Activated T-cell treated with anti-CD3 and anti-CD28 coated beads, Interleukin-2, amount 50 U/mL, for 24 hours (primary cell): ENCODE measurements around the gene BMERB1.
A peak's percentile ranks its signal among the peaks of the same experiment; 100 is the strongest.
"Not testable (repeated sequence)": the region's sequence is repeated elsewhere in the genome, so short reads cannot be mapped to it uniquely, and the experiment has no call there.

Source experiments
- DNase-seq: peaks from one replicate; pipeline ENCODE4 v3.0.0-alpha.2; 2020
- H3K27ac Mint-ChIP-seq: 2 replicates; pipeline ENCODE4 v1.8.0; 2020; ENCODE audit warnings: mild to moderate bottlenecking, mixed read lengths
- H3K27me3 Mint-ChIP-seq: 2 replicates; pipeline ENCODE4 v1.8.0; 2020; ENCODE audit warnings: mixed read lengths
- H3K36me3 Mint-ChIP-seq: 2 replicates; pipeline ENCODE4 v1.8.0; 2020; ENCODE audit warnings: low read depth, mixed read lengths
- H3K4me1 Mint-ChIP-seq: 2 replicates; pipeline ENCODE4 v1.8.0; 2020; ENCODE audit warnings: low read depth, mixed read lengths
- H3K4me3 Mint-ChIP-seq: 2 replicates; pipeline ENCODE4 v1.8.0; 2020; ENCODE audit warnings: mild to moderate bottlenecking, moderate library complexity, mixed read lengths
- H3K9me3 Mint-ChIP-seq: 2 replicates; pipeline ENCODE4 v1.8.0; 2020; ENCODE audit warnings: mixed read lengths

Gene BMERB1

GRCh38 chr16:15547072-15547767, 112.8 kb downstream of the BMERB1 start:
- not testable (repeated sequence) for H3K9me3 Mint-ChIP-seq, H3K27me3 Mint-ChIP-seq, H3K27ac Mint-ChIP-seq, H3K4me3 Mint-ChIP-seq, H3K36me3 Mint-ChIP-seq, DNase-seq
- peaks cover 17% of the 10 kb centered on the region for H3K4me1 Mint-ChIP-seq

- Mint-ChIP-seq H3K27ac (no peak overlapping the region), H3K27me3 (no peaks in the 10 kb centered on the region), H3K4me1 (peaks cover 22% of the 10 kb centered on the region), H3K4me3 (no peak overlapping the region), H3K9me3 (no peaks in the 10 kb centered on the region), H3K36me3 (no peaks in the 10 kb centered on the region)
- no peak for DNase-seq
Measured at GRCh38 chr16:15547768-15548096, 113.3 kb downstream of the BMERB1 start.

DNA sequence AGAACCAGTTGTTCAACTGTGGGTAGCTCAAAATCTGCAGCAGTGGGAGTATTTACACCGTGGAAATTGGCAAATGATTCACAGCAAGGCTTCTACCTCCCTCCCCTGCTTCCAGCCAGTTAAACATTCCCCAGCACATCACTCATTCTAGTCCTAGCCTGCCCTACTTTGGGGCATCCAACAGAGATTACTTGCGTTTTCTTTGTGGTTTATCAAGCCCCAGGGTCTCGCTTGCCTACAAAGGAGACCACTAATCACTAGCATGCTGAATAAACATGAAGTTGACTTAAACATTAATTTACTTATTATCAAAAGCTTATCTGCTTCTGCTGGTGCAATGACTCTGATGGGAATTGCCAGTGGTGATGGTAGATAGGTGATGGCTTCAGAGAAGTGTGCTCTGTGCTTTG, 114.1 kb downstream of the BMERB1 start:
- Mint-ChIP-seq H3K4me3 (no peak overlapping the region), H3K27me3 (no peaks in the 10 kb centered on the region), H3K36me3 (no peaks in the 10 kb centered on the region), H3K27ac (no peak overlapping the region), H3K4me1 (peaks cover 30% of the 10 kb centered on the region), H3K9me3 (no peaks in the 10 kb centered on the region)
- DNase-seq, result no peak

GRCh38 chr16:15552507-15552906, 118.1 kb downstream of the BMERB1 start:
- no peaks in the 10 kb centered on the region for H3K36me3 Mint-ChIP-seq
- H3K27me3 Mint-ChIP-seq, result no peaks in the 10 kb centered on the region
- DNase-seq, result no peak
- H3K4me3 Mint-ChIP-seq, result no peak overlapping the region
- peaks cover 34% of the 10 kb centered on the region for H3K4me1 Mint-ChIP-seq
- H3K9me3 Mint-ChIP-seq, result no peaks in the 10 kb centered on the region
- peak overlapping the region; percentile 74 for H3K27ac Mint-ChIP-seq

- Mint-ChIP-seq H3K9me3 (no peaks in the 10 kb centered on the region), H3K27ac (peak overlapping the region; percentile 74)
Measured at GRCh38 chr16:15553313-15554088, 119.1 kb downstream of the BMERB1 start.

DNA sequence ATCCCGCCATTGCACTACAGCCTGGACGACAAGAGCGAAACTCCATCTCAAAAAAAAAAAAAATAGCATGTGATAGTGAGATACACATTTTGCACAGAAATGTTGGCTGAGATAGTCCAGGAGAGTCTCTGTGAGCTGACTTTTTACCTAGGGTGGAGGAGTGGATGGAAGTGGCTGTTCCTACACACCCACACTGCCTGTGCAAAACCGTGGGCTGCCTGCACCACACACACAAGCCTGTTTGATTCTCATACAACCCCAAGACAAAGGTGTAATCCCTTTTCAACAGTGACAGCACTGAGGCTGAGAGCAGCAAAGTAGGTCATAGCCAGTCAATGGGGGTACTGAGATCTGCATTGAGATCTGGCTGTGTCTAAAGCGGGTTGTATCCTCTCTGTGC, 121.7 kb downstream of the BMERB1 start:
- Mint-ChIP-seq H3K36me3 (no peaks in the 10 kb centered on the region), H3K27ac (no peak overlapping the region), H3K4me3 (no peak overlapping the region), H3K27me3 (no peaks in the 10 kb centered on the region), H3K9me3 (no peaks in the 10 kb centered on the region), H3K4me1 (peaks cover 28% of the 10 kb centered on the region)
- DNase-seq, result no peak

More at GRCh38 chr16:15553313-15554088, 119.1 kb downstream of the BMERB1 start:
- Mint-ChIP-seq H3K4me1 (peaks cover 34% of the 10 kb centered on the region), H3K27me3 (no peaks in the 10 kb centered on the region), H3K36me3 (no peaks in the 10 kb centered on the region), H3K4me3 (no peak overlapping the region)
- no peak for DNase-seq

DNA sequence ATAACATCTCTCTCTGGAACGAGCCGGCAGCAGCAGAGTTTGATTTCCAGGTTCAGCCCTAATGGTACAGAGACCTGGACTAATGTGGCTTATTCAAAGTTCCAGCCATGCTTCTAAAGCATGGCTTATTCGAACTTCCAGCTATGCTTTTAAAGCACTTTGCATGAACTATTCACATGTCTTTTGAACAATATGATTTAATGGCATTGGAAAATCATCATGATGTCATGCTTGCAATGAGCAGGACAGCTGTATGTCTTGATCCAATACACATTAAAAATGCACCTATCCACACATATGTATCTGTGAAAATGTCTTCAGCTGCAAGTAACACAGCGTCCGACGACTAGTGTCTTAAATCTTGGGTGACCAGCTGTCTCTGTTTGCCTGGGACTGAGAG, 122.9 kb downstream of the BMERB1 start:
- Mint-ChIP-seq H3K4me3 (no peak overlapping the region), H3K36me3 (no peaks in the 10 kb centered on the region), H3K4me1 (peaks cover 23% of the 10 kb centered on the region), H3K9me3 (no peaks in the 10 kb centered on the region), H3K27me3 (no peaks in the 10 kb centered on the region), H3K27ac (no peak overlapping the region)
- DNase-seq, result no peak

- Mint-ChIP-seq H3K27me3 (no peaks in the 10 kb centered on the region), H3K4me1 (peaks cover 10% of the 10 kb centered on the region), H3K36me3 (peaks cover 3% of the 10 kb centered on the region), H3K27ac (no peak overlapping the region), H3K9me3 (no peaks in the 10 kb centered on the region), H3K4me3 (no peak overlapping the region)
- no peak for DNase-seq
Measured at GRCh38 chr16:15559176-15559575, 124.8 kb downstream of the BMERB1 start.

DNA sequence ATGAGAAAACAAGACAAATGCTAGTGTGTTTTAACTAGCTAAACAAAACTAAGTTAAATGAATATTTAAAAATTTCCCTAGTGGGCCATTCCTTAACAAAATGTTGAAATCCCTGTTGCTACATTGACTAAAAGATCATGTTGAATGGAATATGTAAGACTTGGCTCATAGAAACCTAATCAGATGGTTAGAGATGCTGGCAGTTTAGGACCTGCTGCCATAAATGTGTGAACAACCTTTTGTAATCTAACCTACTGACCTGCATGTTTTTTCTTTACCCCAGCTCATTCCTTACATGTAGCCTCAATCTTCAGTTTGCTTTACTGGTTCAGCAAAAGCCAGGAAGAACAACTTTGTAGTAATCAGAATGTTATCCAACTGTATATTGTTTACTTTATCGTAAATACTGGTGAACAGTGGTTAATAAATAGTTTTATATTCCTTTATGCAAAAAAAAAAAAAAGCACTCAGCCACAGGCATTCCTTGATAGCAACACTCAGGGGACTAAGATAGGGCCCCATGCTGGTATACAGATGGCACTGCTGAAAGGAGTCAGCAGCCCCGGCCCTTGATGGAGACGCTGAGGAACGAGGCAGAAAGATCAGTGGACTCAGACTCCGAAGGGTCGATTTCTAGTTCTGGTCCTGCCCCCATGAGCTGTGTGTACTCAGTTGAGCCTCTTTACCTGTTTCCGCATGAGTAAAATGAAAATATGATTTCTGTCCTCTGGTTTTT, 130.4 kb downstream of the BMERB1 start:
- H3K36me3 Mint-ChIP-seq, result peaks cover 6% of the 10 kb centered on the region
- no peak overlapping the region for H3K4me3 Mint-ChIP-seq
- peaks cover 6% of the 10 kb centered on the region for H3K4me1 Mint-ChIP-seq
- no peak for DNase-seq
- H3K27ac Mint-ChIP-seq, result no peak overlapping the region
- peaks cover 2% of the 10 kb centered on the region for H3K9me3 Mint-ChIP-seq
- H3K27me3 Mint-ChIP-seq, result no peaks in the 10 kb centered on the region

GRCh38 chr16:15566095-15566494, 131.7 kb downstream of the BMERB1 start:
- Mint-ChIP-seq H3K4me1 (peaks cover 12% of the 10 kb centered on the region), H3K36me3 (peaks cover 14% of the 10 kb centered on the region), H3K9me3 (peaks cover 5% of the 10 kb centered on the region), H3K4me3 (no peak overlapping the region), H3K27me3 (no peaks in the 10 kb centered on the region), H3K27ac (no peak overlapping the region)
- DNase-seq, result no peak

DNA sequence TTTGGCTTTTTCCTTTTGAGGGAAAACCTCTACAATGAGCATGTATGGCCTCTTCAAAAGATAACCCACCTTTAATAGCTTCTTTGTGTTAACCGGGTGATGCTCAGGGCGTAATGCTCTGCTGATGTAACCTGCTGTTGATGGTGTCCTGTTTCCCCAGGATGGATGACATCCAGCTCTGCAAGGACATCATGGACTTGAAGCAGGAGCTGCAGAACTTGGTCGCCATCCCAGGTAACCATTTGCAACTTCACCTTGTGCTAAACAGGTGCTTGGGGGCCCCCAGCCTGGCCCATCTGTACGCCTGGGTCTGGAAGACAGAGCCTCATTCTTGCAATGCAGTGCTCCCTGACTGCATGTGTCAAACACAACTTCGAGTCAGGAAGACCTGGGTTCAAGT, 133.4 kb downstream of the BMERB1 start:
- H3K36me3 Mint-ChIP-seq, result peaks cover 22% of the 10 kb centered on the region
- no peaks in the 10 kb centered on the region for H3K27me3 Mint-ChIP-seq
- peaks cover 28% of the 10 kb centered on the region for H3K4me1 Mint-ChIP-seq
- H3K4me3 Mint-ChIP-seq, result no peak overlapping the region
- DNase-seq, result no peak
- peaks cover 14% of the 10 kb centered on the region for H3K9me3 Mint-ChIP-seq
- H3K27ac Mint-ChIP-seq, result no peak overlapping the region

DNA sequence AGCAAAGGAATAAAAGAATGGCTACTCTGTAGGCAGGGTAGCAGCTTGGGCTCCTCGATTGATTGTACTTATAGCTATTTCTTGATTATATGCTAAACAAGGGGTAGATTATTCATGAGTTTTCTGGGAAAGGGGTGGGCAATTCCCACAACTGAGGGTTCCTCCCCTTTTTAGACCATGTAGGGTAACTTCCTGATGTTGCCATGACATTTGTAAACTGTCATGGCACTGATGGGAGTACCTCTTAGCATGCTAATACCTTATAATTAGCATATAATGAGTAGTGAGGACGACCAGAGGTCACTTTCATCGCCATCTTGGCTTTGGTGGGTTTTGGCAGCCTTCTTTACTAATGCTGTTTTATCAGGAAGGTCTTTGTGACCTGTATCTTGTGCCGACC, 136.3 kb downstream of the BMERB1 start:
- H3K27ac Mint-ChIP-seq, DNase-seq, H3K4me3 Mint-ChIP-seq, H3K27me3 Mint-ChIP-seq: not testable (repeated sequence)
- H3K9me3 Mint-ChIP-seq, result peaks cover 32% of the 10 kb centered on the region
- H3K4me1 Mint-ChIP-seq, result peaks cover 40% of the 10 kb centered on the region
- H3K36me3 Mint-ChIP-seq, result peaks cover 36% of the 10 kb centered on the region

- no peak for DNase-seq
Measured at GRCh38 chr16:15571557-15571956, 137.2 kb downstream of the BMERB1 start.

DNA sequence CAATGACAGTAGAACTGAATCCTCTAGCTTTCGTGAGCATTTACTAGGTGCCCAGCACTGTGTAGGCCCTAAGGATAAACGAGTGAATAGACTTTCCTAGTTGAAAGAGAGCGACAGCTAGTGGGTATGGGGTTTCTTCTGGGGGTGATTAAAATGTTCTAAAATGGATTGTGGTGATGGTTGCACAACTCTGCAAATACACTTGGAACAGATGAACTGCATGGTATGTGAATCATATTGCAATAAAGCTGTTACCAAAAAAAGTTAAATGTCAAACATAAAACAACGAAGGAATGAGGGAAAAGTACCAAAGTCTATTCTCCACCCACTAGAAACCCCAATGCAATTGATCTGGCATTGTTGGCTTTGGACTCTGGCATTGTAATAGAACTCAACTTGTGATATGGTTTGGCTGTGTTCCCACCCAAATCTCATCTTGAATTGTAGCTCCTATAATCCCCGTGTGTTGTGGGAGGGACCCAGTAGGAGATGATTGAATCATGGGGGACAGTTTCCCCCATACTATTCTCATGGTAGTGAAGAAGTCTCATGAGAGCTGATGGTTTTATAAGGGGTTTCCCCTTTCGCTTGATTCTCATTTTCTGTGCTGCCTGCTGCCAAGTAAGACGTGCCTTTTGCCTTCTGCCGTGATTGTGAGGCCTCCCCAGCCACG, 138.1 kb downstream of the BMERB1 start:
- Mint-ChIP-seq H3K4me1 (peaks cover 42% of the 10 kb centered on the region), H3K27ac (peak overlapping the region; percentile 88), H3K9me3 (peaks cover 32% of the 10 kb centered on the region), H3K27me3 (no peaks in the 10 kb centered on the region), H3K4me3 (peak overlapping the region; percentile 38), H3K36me3 (peaks cover 36% of the 10 kb centered on the region)
- DNase-seq, result peak; percentile 46

More at GRCh38 chr16:15571557-15571956, 137.2 kb downstream of the BMERB1 start:
- Mint-ChIP-seq H3K27me3 (no peaks in the 10 kb centered on the region), H3K9me3 (peaks cover 32% of the 10 kb centered on the region), H3K27ac (peak overlapping the region; percentile 88), H3K4me1 (peaks cover 42% of the 10 kb centered on the region), H3K36me3 (peaks cover 36% of the 10 kb centered on the region), H3K4me3 (no peak overlapping the region)
